COLO829 (cell line): ENCODE measurements around the gene NDST1.
A peak's percentile ranks its signal among the peaks of the same experiment; 100 is the strongest.
"Not testable (repeated sequence)": the region's sequence is repeated elsewhere in the genome, so short reads cannot be mapped to it uniquely, and the experiment has no call there.

ENCODE experiments used
- DNase-seq: peaks from one replicate; pipeline ENCODE4 v3.0.0; 2012; ENCODE audit warnings: low spot score

NDST1 gene

GRCh38 chr5:150508828-150509227 is 897 bp downstream of the NDST1 start:
- DNase-seq: no peak

- DNase-seq: no peak
Measured at GRCh38 chr5:150509992-150510391, 2.1 kb downstream of the NDST1 start.

- DNase-seq: no peak
Measured at GRCh38 chr5:150510460-150511263, 2.7 kb downstream of the NDST1 start.

- DNase-seq: no peak
Measured at GRCh38 chr5:150511578-150512367, 3.8 kb downstream of the NDST1 start.

GRCh38 chr5:150512368-150512747 is 4.4 kb downstream of the NDST1 start:
- DNase-seq: no peak

- no peak for DNase-seq
Measured at GRCh38 chr5:150513375-150514309, 5.7 kb downstream of the NDST1 start.

GRCh38 chr5:150514708-150515211 is 6.8 kb downstream of the NDST1 start:
- no peak for DNase-seq

- DNase-seq: no peak
Measured at GRCh38 chr5:150515446-150515845, 7.5 kb downstream of the NDST1 start.

GRCh38 chr5:150516011-150516410 is 8.1 kb downstream of the NDST1 start:
- DNase-seq: no peak

GRCh38 chr5:150517272-150518152 is 9.6 kb downstream of the NDST1 start:
- DNase-seq: no peak

- DNase-seq: not testable (repeated sequence)
Measured at GRCh38 chr5:150518712-150519559, 11.0 kb downstream of the NDST1 start.

- DNase-seq: peak; percentile 46
Measured at GRCh38 chr5:150519560-150519945, 11.6 kb downstream of the NDST1 start.

- DNase-seq: no peak
Measured at GRCh38 chr5:150519978-150520377, 12.0 kb downstream of the NDST1 start.

GRCh38 chr5:150520747-150521521 is 13.0 kb downstream of the NDST1 start:
- DNase-seq: no peak

- no peak for DNase-seq
Measured at GRCh38 chr5:150521522-150521817, 13.5 kb downstream of the NDST1 start.

- DNase-seq: no peak
Measured at GRCh38 chr5:150521939-150522503, 14.1 kb downstream of the NDST1 start.

GRCh38 chr5:150522504-150523414 is 14.8 kb downstream of the NDST1 start:
- no peak for DNase-seq
